BE2C (cell line): ENCODE results near the gene DMRTB1.

Experiments
- DNase-seq: peaks from one replicate; pipeline ENCODE4 v3.0.0-alpha.2; 2020
- H3K27me3 ChIP-seq: fragments of 250-450 bp; sonication (Bioruptor Pico); 2 replicates; pipeline ENCODE4 v1.5.1; 2020; ENCODE audit warnings: mild to moderate bottlenecking
- H3K36me3 ChIP-seq: fragments of 250-450 bp; sonication (Bioruptor Pico); 2 replicates; pipeline ENCODE4 v1.5.1; 2020; ENCODE audit warnings: mild to moderate bottlenecking
- H3K4me1 ChIP-seq: fragments of 250-450 bp; sonication (Bioruptor Pico); 2 replicates; pipeline ENCODE4 v1.5.1; 2020
- H3K4me3 ChIP-seq: 2 replicates; pipeline ENCODE4 v1.5.1; 2011; ENCODE audit warnings: low read depth, low read length
- H3K9me3 ChIP-seq: fragments of 250-450 bp; sonication (Bioruptor Pico); 2 replicates; pipeline ENCODE4 v1.5.1; 2020
- TF ChIP-seq, protein P1 (sequence below): IDR thresholded peaks from 2 replicates; pipeline ENCODE4 v1.5.1; 2012; ENCODE audit warnings: mild to moderate bottlenecking, low read depth, low read length

Gene DMRTB1

GRCh38 chr1:53511323-53511932 is 52.2 kb downstream of the DMRTB1 start:
- Histone ChIP-seq H3K27me3 (no peaks in the 10 kb centered on the region), H3K36me3 (no peaks in the 10 kb centered on the region), H3K9me3 (no peaks in the 10 kb centered on the region), H3K4me1 (peaks cover 3% of the 10 kb centered on the region), H3K4me3 (no peak overlapping the region)
- TF ChIP-seq, protein P1, sequence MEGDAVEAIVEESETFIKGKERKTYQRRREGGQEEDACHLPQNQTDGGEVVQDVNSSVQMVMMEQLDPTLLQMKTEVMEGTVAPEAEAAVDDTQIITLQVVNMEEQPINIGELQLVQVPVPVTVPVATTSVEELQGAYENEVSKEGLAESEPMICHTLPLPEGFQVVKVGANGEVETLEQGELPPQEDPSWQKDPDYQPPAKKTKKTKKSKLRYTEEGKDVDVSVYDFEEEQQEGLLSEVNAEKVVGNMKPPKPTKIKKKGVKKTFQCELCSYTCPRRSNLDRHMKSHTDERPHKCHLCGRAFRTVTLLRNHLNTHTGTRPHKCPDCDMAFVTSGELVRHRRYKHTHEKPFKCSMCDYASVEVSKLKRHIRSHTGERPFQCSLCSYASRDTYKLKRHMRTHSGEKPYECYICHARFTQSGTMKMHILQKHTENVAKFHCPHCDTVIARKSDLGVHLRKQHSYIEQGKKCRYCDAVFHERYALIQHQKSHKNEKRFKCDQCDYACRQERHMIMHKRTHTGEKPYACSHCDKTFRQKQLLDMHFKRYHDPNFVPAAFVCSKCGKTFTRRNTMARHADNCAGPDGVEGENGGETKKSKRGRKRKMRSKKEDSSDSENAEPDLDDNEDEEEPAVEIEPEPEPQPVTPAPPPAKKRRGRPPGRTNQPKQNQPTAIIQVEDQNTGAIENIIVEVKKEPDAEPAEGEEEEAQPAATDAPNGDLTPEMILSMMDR, result no peak
- peak; percentile 28 for DNase-seq

DNA sequence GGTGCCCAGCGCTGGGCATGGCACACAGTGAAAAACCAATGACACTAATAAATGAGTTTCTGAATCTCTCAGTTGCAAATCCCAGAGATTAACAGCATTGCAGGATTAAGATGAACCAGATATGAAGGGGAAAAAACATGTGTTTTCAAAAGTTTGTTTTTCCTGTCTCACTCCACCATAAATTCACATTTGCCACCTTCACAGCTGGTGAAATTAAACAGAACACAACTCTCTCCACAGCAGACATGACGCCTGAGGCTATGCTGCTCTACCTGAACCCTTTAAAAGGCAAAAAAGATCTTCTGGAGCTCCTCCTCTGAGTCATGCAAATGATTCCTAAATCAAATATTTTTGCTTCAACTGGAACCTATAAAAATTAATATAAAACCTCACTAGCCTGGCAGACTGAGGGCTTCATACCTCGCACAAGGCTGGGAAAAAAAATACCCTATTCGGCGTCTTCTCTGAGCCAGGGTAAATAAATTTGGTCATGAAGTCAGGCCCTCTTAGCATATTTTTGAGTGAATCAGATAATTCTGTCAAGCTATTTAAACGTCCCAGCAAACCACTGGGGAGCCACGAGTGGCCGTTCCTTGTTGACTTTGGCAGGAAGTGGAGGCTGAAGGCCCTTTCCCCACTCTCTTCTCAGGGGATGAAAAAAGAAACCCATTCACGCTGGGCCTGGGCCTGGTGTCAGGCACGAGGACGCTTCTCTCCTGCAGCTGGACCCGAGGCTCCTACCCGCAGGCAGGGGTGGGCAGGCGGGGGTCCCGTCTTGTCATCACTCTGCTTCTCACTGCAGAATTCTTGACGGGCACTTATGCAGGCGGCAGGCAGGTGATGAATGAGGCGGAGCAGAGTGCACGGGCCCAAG is 53.0 kb downstream of the DMRTB1 start:
- DNase-seq, result peak; percentile 38
- TF ChIP-seq, protein P1, result no peak

DNA sequence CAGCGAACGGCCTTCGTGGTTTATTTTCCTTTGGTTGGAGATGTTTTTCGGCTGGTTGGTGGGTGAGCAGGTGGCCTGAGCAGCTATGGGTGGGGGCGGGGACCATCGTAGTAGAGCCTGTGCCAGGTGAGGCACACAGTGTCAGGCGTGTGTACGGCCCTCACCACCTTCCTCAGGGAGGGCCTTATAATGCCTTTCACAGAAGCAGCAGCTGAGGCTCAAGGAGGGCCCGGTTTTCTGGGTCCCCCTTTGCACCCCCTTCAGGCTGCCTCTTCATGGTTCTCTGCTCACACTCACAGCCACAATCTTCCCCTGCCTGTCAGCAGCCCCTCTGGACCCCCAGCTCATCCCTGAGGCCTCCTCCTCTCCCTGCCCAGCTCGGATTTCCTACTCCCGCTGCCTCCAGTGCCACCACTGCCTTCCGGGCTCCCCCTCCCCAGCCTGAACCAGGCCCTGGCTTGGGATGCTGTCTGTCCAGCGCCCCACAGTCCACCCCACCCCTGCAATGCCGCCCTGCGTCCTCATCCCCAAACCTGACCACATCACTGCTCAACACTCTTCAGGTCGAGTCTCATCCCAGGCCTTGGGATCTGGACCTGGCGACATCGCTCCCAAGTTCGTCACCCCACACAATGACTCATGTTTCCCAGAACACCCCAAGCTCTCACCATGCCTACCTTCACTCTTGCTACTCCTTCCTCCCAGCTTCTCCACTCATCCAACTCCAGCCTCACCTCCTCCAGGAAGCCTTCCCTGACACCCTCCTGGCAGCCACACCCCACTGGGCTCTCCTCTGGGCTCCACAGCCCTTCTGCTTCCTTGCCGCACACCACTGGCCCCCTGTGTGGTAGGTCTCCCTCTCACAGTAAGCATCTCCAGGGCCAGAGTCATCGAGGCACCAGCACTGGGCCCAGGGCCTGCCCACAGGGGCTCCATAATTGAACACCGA is 53.9 kb downstream of the DMRTB1 start:
- H3K4me1 ChIP-seq, result peaks cover 3% of the 10 kb centered on the region
- DNase-seq, result no peak
- H3K27me3 ChIP-seq, result no peaks in the 10 kb centered on the region
- H3K36me3 ChIP-seq, result no peaks in the 10 kb centered on the region
- no peaks in the 10 kb centered on the region for H3K9me3 ChIP-seq
- TF ChIP-seq, protein P1, result no peak
- H3K4me3 ChIP-seq, result no peak overlapping the region

More for the DNA sequence above, 53.0 kb downstream of the DMRTB1 start:
- Histone ChIP-seq H3K36me3 (no peaks in the 10 kb centered on the region), H3K27me3 (no peaks in the 10 kb centered on the region), H3K9me3 (no peaks in the 10 kb centered on the region), H3K4me1 (peaks cover 3% of the 10 kb centered on the region), H3K4me3 (no peak overlapping the region)

DNA sequence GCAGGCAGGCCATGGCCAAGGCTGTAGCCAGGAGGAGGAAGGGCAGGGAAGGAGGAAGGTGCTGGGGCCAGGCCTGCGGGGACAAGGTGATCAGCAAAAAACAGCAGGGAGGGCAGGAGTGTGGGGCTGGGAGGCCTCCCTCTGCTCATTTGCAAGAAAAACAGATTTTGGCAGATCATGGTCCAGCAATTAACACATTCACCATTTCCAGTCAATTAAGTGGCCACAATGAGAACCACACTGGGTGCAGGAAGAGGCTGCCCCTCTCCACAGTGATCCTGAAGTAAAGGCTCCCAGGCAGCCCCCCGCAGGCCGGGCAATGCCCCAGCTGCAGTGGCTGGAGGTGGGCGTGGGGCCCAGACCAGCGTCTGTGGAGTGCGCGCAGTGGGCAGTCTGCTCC is 54.6 kb downstream of the DMRTB1 start:
- H3K4me3 ChIP-seq, result no peak overlapping the region
- H3K4me1 ChIP-seq, result peaks cover 3% of the 10 kb centered on the region
- no peaks in the 10 kb centered on the region for H3K36me3 ChIP-seq
- no peaks in the 10 kb centered on the region for H3K27me3 ChIP-seq
- no peak for DNase-seq
- TF ChIP-seq, protein P1, result no peak
- H3K9me3 ChIP-seq, result no peaks in the 10 kb centered on the region

DNA sequence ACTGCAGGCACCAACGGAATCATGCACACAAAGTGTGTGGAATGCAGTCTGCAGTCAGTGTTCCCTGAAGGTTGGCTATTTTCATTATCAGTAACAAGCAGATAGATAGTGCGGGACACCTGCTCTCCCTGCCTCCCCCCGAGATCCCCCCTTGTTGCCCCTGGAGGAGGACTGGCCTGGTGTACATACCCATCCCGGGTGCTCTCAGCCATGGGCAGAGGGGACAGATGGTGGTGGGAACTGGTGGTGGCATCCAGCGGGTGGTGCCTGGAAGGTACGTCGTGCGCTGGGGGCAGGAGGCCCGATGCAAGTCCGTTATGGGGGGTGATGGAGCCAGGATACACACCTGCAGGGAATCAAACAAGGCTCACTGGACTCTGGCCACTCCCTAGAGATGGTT is 55.2 kb downstream of the DMRTB1 start:
- no peaks in the 10 kb centered on the region for H3K9me3 ChIP-seq
- peaks cover 3% of the 10 kb centered on the region for H3K4me1 ChIP-seq
- no peaks in the 10 kb centered on the region for H3K36me3 ChIP-seq
- TF ChIP-seq, protein P1, result no peak
- no peak overlapping the region for H3K4me3 ChIP-seq
- H3K27me3 ChIP-seq, result no peaks in the 10 kb centered on the region
- DNase-seq, result no peak
